T-helper 1 cell treated with Interleukin-12 subunit alpha and Interleukin-12 subunit beta and Interleukin-4 antibody, amounts not matched to agents 30 ng/mL and 1 ng/mL, for 36 hours (primary cell): ENCODE results near the gene SGIP1. TPM values are rescaled to one million over a fixed set of nuclear protein-coding genes. Genes with fewer than 3 reads are reported as not detected.
"Not testable (repeated sequence)": the region's sequence is repeated elsewhere in the genome, so short reads cannot be mapped to it uniquely, and the experiment has no call there.

Experiments
- intact Hi-C: fragments of 100-400 bp; cut with micrococcal nuclease; formaldehyde crosslinking; loops from one replicate; pipeline ENCODE4 v1.15.1; 2024
- total RNA-seq: library from RNA; stranded (reverse); gene quantifications from 2 replicates; pipeline ENCODE4 v1.2.3, GENCODE V29; 2022

Gene SGIP1
- total RNA-seq, 1 donor from 2014 or later, result not detected

DNA sequence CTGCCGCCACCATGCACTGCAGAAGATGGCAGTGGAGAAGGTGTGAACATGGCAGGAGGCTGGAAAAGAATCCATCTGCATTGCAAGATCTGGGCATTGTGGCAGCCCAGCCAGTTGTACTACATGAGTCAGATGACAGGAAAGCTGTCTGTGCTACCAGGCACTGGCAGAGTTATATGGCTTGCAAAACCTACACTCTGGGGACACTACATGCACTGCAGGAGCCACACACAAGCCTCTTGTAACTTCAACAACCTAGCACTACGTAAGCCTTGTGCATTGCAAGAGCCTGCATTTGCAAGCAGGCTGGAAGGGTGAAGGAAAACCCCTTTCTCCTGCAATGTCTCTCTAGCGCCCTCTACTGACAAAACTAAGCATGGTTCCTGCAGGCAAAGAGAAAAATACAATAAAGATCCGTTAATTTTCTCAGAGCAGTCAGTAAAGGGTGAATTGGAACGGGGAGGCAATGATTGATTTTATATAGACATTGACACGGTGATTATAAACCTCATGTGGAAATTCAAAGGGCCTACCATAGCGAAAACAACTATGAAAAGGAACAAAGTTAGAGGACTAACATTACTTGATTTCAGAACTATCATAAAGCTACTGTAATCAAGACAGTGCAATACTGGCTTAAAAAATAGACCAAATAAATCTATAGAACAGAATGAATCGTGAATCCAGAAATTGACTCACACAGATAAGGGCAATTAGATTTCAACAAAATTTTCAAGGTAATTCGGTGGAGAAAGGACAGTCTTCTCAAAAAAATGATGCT is 192.1 kb downstream of the SGIP1 start:
- intact Hi-C loops, result loop anchor here (1.0 to 10.0 kb wide), 6 partner anchors 191 to 767 kb away; partner anchors contain the start of gene SGIP1

GRCh38 chr1:66728021-66728420 is 194.1 kb downstream of the SGIP1 start:
- intact Hi-C loops, result loop anchor here (10.0 kb wide), 2 partner anchors 193 to 393 kb away; partner anchors contain the start of gene SGIP1

- intact Hi-C loops, result loop anchor here (10.0 kb wide), 2 partner anchors 194 to 394 kb away; partner anchors contain the start of gene SGIP1
Observed at GRCh38 chr1:66728716-66729115, 194.8 kb downstream of the SGIP1 start.

DNA sequence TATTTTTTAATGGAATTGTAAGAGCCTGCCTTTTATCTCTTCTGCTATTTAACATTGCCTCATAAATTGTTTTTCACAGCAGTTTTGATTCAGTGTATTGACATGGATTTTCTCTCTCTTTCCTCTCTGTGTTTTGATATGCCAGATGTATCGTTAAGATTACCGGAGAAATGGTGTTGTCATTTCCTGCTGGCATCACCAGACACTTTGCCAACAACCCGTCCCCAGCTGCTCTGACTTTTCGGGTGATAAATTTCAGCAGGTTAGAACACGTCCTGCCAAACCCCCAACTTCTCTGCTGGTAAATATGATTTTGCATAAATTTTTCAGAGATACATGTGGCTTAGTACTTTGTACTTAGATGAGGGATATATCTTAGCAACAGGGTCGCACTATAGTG is 195.2 kb downstream of the SGIP1 start:
- intact Hi-C loops, result loop anchor here (10.0 kb wide), 2 partner anchors 194 to 394 kb away; partner anchors contain the start of gene SGIP1

DNA sequence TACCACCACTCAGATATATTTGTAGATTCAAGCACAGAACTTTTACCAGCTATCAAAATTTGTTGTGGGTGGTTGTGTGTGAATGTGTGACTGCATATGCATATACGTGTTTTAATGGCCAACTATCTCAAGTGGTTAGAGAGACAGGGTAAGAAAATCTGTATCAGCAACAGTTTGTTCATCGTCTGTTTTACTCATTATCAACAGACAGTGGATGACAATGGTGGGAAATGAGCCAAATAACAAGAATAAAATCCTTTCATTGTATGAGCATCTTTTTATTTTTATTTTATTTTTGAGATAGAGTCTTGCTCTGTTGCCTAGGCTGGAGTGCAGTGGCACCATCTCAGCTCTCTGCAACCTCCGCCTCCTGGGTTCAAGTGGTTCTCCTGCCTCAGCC is 195.6 kb downstream of the SGIP1 start:
- intact Hi-C loops, result loop anchor here (10.0 kb wide), 2 partner anchors 195 to 395 kb away; partner anchors contain the start of gene SGIP1

DNA sequence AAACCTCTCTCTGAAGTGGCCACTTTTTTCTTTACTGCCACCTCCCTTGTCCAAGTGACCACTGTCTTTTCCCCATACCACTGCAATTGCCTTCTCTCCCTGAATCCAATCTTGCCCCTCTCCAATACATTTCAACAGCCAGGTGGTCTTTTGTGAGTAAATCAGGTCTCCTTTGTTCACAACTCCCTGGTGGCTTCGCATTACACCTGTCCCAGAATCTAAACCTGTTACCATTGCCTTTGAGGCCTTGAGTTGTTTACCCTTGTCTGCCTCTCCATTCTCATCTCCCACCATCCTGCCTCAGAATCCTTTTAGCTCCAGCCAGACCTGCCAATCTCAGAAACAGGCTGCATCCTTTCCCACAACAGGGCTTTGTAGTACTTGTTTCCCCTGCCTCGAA is 196.5 kb downstream of the SGIP1 start:
- intact Hi-C loops, result no loop called here

- intact Hi-C loops, result no loop called here
Observed at GRCh38 chr1:66731170-66731865, 197.4 kb downstream of the SGIP1 start.

GRCh38 chr1:66732407-66733166 is 198.6 kb downstream of the SGIP1 start:
- intact Hi-C loops, result no loop called here

GRCh38 chr1:66733348-66734017 is 199.5 kb downstream of the SGIP1 start:
- intact Hi-C loops, result no loop called here

GRCh38 chr1:66734531-66734930 is 200.6 kb downstream of the SGIP1 start:
- intact Hi-C loops, result not testable (repeated sequence)

GRCh38 chr1:66737836-66738235 is 203.9 kb downstream of the SGIP1 start:
- intact Hi-C loops, result no loop called here

GRCh38 chr1:66739401-66740157 is 205.6 kb downstream of the SGIP1 start:
- intact Hi-C loops, result no loop called here

DNA sequence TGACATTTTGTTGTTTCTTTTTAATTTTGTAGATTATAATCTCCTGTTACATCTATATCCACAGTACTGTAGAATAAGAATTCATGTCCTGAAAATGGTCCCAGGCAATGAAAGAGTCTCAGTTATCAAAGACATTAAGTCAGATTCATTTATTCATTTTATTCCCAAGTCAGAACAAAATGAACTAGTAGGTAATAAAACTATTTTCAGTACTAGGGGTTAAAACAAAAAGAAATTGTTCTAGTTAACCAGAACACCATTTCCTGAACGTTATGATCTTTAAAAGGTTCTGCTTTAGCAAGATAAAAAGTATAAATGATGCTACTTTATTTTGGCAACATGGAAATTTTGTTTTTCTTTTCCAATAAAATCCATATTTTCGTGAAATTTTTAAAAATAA is 211.5 kb downstream of the SGIP1 start:
- intact Hi-C loops, result no loop called here

- intact Hi-C loops, result no loop called here
Observed at GRCh38 chr1:66747501-66747900, 213.5 kb downstream of the SGIP1 start.

- intact Hi-C loops, result no loop called here
Observed at GRCh38 chr1:66750577-66750976, 216.6 kb downstream of the SGIP1 start.

- intact Hi-C loops, result no loop called here
Observed at GRCh38 chr1:66751160-66751559, 217.2 kb downstream of the SGIP1 start.

DNA sequence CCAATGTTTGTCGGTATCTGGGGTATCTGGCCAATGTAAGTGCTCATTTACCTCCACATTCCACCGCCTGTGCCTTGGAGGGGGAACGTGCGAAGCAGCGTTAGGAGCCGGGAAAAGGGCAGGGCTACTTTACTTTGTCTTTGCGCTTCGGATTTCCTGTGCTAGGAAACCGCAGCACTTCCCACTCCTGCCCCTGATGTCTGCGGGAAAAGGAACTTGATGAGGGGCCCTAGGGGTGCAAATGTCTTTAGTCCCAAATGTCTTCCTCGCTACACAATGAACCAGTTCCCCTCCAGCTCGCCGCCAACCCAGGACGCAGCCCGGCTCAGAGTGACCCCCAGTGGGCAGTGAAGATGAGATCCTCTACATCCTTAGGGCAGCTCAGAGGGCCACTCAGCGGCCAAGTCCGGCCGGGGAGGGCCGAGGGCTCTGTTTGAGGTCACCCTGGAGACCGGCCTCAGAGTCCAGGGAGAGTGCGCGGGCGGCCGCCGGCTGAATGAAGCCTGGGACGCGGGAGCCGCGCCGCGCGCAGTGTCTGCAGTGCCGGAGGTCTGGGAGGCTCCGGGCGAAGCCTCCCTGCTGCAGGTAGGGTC is 218.1 kb downstream of the SGIP1 start, which contains the start of gene DYNLT5:
DYNLT5 (plus strand) TSS at position 460 of the 593 bp plus-strand sequence. CDS start 2,200 bp downstream, outside the sequence.
- intact Hi-C loops, result no loop called here

DNA sequence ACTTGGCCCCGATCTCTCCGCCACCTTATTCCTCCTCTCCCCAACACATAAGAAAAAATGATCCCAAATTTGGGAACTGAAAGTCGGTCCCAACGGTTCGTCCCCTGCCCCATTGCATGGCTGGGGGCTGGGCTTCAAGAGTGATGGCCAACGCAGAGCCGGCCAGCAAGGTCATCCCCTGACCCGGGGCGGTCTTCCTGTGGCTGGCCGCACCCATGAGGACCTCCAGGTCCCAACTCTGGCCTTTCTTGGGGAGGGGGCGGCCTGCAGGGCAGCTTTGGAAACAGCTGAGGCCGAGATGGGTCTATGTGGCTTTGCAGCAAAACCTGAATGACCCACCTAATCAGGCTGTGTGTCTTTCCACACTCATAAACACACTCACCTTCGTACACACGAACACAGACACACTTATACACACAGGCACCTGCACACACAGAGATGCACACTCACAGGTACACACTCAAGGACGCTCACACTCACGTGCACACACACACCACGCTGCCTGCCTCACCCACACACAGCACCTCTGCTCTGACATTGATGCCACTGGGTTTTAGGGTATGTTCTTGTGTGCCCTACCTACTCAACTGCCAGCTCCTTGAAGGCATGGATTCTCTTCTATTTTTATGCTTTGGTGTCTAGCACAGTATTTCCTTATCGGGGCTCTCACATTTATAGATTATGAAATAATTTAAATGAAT is 218.9 kb downstream of the SGIP1 start:
- intact Hi-C loops, result no loop called here

DNA sequence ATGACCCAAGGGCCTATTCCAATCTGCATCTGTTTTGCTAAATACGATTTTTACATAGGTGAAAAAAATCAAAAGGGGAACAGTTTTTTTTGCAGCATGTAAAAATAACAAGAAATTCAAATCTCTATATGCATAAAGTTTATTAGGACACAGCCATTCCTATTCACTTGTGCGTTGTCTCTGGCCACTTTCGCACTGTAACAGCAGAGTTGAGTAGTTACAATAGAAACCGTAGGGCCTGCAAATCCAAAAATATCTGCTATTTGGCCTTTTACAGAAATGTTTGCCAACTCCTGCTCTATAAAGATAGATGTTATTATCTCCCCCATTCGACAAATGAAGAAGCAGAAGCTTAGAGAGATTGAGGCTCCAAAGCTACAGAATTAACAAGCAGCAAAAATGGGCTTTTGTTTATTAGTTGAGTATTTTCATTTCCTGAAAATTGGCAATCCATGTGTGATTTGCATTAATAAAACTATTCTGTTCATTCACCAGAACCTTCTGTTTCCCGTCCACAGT is 223.8 kb downstream of the SGIP1 start:
- intact Hi-C loops, result no loop called here
